Urothelium cell line (cell line): ENCODE results near the gene TMEM231.
"Not testable (repeated sequence)": the region's sequence is repeated elsewhere in the genome, so short reads cannot be mapped to it uniquely, and the experiment has no call there.

ENCODE experiments used
- DNase-seq: peaks from one replicate; pipeline ENCODE4 v3.0.0; 2011; ENCODE audit warnings: low spot score, mixed read lengths
- FAIRE-seq: peaks from 2 replicates; lab custom pipeline; 2011; peaks lifted over from hg19 to GRCh38; lab: Jason Lieb, UNC

TMEM231 gene

DNA sequence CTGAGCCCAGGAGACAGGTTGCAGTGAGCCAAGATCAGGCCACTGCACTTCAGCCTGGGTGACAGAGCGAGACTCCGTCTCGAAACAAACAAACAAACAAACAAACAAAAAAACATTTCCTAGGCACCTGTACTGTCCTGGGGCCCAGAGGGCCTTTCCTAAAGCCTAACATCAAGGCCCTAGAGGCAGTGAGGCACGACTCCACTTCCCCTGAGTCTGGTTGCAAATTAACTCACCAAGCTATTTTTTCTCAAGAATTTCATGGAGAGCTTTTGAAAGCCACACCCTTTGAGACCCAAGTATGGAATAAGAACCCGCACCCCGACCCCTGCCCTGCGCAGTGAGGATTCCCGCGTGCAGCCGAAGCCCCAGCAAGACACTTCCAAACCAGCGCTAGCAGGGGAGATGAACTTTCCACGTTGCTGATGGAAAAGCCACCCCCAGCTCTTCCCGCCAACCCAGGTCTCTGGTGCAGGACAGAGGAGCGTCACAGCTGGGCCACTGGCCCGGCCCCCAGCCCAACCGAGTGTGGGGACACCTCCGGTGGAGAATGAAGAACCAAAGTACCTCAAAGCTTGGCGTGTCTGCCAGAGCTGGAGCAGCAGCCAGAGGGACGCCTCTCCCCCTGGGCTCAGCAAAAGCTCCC is 21.4 kb downstream of the TMEM231 start:
- FAIRE-seq (no peak), DNase-seq (no peak)

DNA sequence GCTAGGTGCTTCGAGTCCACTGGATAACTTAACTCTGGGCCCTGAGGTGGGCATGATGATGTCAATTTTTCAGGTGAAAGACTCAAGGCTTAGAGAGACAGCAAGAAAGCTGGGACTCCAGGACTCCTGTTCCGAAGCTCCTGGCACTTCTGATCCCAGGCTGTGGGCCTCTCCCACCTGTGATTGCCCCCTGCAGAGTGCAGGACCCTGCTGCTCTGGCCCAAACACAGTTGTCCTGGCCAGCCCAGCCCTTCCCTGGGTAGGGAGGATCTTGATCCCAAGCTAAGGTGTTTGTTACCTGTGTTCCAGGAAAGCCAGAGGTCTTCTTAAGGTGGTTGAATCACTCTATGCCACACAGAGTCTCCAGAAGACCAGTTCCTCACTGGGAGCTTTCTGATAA is 23.3 kb downstream of the TMEM231 start:
- DNase-seq (no peak), FAIRE-seq (no peak)

DNA sequence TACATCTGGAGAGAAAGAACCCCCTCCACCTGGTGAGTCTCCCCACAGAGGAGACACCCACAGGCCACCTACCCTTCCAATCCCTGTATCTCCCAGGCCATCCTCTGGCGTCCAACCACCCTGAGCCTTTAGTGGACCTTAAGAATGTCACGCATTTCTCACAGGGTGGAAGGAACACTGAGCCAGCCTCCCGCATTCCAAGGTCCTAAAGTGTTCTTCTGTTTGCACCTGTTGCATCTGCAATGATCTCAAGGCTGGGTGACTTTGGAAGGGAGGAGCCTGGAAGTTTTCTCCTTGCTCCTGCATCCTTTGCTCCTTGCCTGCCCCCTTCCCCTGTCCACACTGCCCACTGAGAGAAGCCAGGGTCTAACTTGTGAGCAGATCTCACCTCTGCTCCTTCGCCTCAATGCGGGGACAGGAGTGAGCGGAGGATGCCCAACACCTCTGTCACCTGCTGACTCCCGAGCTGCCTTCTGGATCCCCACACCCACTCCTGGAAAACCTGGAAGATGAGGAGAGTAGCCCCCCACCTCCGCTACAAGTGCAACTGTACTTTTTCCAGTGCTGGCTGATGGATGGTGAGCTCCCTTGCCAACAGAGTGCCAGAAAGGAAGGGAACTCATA is 23.8 kb downstream of the TMEM231 start:
- DNase-seq (no peak), FAIRE-seq (no peak)

DNA sequence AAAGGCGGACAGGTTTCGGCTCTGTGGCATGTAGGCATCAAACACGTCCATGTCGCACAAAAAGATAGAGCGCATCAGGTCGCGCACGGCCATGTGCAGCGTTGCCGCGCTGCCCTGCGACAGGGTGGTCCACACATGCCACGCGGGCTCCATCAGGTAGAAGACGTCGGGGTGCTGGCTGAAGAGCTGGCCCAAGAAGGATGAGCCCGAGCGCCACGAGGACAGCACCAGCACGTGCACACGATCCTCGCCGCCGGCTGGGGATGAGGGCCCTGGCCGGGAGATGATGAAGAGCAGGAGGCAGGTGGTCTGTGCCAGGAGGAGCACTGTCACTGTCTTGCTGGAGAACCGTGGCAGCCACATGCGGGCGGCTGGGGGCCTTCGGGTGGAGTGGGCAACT is 26.1 kb downstream of the TMEM231 start:
- FAIRE-seq = no peak
- DNase-seq = no peak

DNA sequence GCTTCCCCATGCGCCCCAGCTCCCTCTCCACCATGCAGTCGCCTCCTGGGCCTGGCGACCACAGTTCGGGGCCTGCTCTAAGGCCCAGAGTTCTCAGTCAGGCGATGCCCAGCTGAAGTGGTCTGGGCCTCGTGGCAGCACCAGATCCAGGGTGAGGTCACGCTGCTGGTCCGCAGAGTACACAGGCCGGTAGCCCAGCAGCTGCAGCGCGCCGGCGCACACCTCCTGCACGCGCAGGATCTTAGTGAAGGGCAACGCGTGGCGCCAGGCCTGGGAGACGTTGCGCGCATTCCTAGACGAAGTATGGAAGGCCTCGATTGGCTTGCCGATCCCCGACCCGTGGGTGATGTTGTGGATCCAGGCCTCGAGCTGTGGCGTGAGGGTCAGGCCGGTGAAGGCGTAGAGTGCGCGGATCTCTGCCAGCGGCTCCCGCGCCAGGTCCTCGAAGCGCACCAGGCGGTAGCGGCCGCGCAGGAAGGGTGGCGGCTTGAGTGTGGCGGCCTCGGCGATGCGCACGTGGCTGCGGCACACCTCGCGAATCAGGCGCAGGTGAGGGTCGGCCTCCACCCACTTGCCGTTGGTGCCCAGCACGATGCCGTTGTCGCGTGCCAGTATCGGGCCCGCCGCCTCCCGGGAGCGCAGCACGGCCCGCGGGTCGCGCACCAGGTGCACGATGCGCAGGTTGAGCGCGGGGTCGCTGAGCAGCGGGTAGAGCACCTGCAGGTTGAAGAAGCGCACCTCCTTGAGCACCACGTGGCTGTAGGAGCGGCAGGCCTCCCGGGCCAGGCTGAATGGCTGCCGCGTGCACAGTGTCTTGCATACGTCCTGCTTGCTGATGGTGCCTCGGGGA is 26.8 kb downstream of the TMEM231 start:
- DNase-seq (no peak), FAIRE-seq (no peak)

DNA sequence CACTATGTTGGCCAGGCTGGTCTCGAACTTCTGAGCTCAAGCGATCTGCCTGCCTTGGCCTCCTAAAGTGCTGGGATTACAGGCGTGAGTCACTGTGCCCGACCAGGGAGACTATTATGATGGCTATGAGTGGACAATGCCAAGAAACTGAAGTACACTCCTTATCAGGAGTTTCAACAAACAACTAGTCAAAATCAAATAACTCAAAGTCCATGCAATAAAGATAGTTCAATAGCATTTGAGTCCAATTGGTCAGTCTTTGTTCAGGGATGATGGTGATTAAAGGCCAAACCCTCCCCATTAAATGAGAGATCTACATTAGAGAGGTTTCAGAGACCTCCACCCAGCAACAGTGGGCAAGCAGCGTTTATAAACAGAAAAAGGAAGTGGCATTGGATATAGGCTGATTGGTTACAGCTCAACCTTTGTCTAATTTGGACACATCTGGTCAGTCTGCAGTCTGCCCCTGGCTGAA is 28.2 kb downstream of the TMEM231 start:
- no peak for DNase-seq
- no peak for FAIRE-seq

DNA sequence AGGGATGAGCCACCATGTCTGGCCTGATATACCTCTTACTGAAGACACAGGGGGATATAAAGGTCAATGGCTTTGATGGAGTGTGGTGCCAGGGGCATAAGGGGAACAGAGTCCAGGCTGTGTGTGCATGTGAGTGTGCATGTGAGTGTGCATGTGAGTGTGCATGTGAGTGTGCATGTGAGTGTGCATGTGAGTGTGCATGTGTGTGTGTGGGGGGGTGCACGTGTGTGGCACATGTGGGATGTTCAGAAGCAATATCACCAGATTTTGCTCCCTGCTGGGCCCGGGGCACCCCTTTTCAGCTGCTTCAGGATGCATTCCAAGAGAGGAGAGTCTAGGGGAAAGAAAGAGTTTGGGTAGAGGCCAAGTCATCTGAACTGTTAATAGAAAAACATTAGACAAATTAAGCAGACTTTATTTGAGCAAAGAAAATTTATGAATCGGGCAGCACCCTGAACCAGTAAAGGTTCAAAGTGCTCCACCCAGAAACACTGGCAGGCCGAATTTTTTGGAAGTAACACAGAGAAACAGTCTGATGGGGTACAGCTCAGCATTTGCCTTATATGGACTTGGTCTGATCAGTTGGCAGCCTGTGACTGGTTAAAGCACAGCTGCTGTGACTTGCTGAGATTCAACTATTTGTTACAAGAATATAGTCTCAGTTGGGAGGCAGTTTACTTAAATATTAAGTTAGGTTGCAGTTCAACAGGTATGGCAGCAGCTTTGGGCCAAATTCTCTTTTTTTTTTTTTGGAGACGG is 29.8 kb downstream of the TMEM231 start:
- FAIRE-seq (no peak), DNase-seq (no peak)

DNA sequence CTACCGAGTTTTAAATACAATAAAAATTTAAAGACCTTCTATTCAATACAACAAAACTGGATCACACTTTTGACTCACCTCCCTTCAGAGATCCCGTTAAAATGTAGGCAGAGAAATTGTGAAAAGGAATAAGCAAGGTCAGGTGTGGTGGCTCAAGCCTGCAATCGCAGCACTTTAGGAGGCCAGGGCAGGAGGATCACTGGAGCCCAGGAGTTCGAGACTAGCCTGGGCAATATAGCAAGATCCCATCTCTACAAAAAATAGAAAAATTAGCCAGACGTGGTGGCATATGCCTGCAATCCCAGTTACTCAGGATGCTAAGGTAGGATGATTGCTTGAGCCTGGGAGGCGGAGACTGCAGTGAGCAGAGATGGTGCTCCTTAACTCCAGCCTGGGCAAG is 36.9 kb downstream of the TMEM231 start:
- DNase-seq = no peak
- no peak for FAIRE-seq

DNA sequence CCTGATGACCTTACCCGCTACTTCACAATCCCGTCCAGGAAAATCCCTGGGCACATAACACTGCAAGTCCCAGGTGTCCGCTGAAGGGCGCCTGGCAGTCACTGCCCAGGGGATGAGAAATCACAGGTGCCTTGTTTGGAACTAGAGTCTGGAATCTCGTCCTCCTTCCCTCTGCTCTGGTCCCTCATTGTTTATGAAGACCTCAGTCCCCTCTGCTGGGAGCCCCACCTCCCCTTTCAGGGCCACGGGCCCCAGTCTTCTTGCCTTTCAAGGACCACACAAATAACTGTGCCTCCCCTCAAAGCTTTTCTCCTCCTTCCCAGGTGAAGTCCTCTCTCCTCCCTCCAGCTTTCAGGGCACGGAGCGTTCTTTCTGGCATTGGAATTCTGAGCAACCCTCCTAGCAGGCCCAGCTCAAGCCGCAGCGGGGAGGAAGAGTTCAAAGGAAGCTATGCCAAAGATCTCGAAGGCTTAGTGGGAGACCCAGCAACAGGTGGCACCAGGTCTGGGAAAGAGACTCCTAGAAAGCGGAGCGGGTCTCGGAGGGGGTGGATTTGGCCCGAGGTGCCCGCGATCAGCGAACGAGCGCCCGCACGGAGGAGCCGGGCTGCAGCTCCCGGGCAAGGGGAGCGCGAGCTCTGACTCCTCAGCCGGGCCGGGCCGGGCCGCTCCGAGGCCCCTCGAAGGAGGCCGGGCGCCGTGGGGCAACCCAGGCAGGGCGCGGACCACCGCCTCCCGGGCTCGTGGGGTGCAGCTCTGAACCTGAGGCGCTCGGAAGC is 39.7 kb downstream of the TMEM231 start:
- FAIRE-seq = peak; percentile 17
- DNase-seq = not testable (repeated sequence)

DNA sequence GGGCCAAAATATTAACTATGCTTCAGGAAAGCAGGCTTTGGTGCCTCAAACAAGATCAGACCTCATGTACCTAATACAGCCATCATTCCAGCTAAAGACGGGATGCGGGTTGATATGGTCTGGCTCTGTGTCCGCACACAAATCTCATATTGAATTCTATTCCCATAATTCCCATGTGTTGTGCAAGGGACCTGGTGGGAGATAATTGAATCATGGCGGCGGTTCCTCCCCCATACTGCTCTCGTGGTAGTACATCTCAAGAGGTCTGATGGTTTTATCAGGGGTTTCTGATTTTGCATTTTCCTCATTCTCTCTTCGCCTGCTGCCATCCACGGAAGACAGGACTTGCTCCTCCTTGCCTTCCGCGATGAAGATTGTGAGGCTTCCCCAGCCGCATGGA is 41.8 kb downstream of the TMEM231 start:
- no peak for FAIRE-seq

DNA sequence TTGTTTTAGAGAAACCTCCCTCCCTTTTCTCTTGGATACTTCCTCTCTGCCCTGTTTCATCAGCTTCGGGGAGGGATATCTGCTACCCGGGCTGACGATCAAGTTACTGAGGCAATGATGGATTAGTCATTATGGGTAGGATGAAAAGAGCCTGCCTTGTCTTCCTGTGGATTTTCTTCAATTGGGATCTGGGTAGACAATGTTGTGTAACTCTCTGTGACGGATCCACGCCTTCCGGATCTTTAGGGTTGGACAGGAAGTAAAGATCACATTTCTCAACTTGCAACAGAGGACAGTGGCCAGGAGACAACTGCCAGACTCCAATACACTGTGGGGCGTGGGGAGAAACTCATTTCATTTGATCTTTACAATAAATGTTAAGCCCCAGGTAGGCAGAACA is 49.5 kb downstream of the TMEM231 start:
- DNase-seq (peak; percentile 64), FAIRE-seq (no peak)

More for the DNA sequence above, 41.8 kb downstream of the TMEM231 start:
- DNase-seq = no peak

DNA sequence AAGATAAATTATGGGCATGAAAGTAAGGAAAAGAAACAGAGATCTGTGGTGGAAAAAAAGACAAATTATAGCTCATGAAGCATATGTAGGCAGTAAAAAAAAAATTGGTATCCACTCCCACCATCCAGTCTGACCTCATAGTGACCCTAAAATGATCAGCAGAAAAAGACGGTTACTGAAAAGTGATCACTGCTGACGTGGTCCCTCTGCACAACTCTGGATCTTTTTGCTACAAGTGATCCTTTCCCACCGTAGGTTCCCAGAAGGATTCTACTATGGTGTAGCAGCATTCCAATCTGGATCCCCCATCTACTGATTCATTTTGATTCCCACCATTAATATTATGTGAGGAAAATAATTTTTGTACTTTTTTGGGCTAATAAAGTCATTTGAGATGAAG is 49.9 kb downstream of the TMEM231 start:
- no peak for DNase-seq
- FAIRE-seq = no peak

DNA sequence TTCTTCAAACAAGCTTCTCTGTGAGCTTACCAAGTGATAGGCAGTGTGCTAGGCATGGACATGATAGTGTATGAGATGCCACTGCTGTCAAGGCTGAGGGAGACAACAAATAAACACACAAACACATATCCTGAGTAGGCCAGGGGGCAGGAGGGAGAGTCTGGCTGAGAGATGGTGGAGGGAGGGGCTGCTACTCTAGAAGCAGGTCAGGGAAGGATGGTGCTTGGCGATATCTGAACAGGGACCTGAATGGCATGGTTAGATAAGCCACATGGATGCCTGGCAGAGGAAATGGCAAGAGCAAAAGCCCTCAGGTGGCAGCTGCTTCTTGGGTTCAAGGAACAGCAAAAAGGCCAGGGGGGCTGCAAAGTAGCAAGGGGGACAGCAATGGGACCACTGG is 52.3 kb downstream of the TMEM231 start:
- DNase-seq (no peak), FAIRE-seq (no peak)

DNA sequence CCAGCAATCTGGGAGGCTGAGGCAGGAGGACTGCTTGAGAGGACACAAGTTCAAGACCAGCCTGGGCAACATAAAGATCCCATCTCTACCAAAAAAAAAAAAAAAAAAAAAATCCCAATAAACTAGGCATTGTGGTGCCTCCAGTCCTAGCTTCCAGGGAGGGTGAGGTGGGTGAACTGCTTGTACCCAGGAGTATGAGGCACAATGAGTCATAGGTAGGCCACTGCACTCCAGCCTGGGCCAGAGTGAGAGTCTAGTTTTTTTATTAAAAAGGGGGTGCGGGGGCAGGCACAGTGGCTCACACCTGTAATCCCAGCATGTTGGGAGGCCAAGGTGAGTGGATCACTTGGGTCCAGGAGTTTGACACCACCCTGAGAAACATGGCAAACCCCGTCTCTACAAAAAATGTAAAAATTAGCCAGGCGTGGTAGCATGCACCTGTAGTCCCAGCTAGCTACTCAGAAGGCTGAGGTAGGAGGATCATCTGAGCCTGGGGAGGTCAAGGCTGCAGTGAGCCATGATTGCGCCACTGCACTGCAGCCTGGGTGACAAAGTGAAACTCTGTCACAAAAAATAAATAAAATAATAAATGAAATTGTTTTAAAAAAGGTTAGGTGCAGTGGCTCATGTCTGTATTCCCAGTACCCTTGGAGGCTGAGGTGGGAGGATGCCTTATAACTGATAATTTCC is 53.0 kb downstream of the TMEM231 start:
- DNase-seq = no peak
- FAIRE-seq = no peak

DNA sequence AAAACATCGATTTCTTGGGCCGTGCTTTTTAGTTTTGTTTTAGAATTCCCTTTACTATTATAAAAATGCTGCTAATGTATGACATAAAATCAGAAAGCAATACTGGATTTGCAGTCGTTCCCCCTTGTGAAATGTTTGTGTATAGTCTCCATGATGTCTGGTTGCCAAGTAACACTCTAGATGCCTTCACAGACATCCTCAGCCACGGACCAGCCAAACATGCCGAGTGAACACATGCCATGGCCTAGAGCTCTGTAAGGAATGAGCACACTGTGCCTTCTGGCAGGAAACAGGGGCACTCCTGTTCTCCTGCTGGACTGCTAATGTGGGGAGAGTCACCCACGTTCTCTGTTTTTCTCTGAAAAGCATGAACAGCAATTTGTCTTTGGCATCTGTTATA is 54.2 kb downstream of the TMEM231 start:
- FAIRE-seq, DNase-seq: not testable (repeated sequence)

DNA sequence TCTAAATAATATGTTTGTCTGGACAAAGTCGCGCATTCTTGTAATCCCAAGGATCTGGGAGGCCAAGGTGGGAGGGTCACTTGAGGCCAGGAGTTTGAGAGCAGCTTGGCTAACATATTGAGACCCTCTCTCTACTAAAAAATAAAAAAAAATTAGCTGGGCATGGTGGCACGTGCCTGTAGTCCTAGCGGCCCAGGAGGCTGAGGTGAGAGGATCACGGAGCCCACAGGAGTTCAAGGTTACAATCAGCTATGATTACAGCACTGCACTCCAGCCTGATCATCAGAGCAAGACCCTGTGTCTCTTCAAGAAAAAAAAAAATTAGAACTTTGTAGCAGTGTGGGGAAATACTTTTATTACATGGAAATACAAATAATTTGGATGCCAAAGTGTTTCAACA is 54.7 kb downstream of the TMEM231 start:
- FAIRE-seq (no peak), DNase-seq (no peak)

DNA sequence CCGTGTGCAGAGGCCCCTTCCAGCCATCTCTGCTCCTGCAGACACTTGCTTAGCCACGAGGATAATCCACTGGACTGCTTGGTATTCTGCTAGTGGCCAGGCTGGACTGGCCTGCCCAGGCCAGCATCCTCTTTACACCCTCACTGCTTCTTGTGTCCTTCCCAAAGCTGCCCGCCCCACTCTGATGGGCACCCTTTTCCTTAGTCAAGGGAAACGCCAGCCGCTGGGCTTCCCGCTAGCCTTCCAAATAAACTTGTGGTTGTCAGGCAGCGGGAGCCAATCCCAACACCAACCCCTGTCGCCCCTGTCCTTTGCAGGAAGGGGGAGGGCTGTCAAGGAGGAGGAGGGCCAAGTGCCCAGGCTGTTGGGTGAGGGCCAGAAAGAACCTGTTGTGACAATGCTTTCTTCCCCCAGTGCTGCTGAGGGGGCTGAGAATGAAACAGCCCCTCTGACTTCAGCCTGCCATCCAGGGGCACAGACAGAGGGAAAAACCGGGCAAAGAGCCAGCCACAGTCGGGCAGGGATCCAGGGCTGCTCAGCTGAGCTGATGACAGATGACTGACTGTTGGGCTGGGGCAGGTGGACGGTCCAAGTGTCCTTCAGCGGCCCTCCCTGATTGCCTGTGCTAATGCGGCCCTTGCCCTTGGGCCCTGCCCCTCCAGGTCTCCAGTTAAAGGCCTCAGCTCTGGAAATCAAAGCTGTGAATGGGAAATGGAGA is 57.3 kb downstream of the TMEM231 start:
- not testable (repeated sequence) for DNase-seq
- peak; percentile 61 for FAIRE-seq

DNA sequence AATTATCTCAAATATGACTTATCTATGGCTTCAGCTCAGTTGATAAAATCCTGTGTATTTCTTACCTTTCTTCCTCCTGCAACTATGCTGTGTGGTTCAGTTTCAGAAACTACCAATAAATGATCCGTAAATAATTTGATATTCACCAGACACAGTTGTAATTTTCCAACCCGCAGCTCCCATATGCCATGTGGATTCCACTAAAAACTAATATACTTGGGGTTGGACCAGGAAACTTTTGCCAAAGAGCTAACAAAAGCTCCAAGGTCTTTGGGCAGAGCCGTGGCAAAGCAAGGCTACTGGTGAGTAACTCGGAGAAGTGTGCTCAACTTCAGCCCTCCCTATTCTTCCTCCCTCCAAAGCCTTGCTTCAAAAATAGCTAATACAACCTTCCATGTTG is 58.5 kb downstream of the TMEM231 start:
- no peak for FAIRE-seq

DNA sequence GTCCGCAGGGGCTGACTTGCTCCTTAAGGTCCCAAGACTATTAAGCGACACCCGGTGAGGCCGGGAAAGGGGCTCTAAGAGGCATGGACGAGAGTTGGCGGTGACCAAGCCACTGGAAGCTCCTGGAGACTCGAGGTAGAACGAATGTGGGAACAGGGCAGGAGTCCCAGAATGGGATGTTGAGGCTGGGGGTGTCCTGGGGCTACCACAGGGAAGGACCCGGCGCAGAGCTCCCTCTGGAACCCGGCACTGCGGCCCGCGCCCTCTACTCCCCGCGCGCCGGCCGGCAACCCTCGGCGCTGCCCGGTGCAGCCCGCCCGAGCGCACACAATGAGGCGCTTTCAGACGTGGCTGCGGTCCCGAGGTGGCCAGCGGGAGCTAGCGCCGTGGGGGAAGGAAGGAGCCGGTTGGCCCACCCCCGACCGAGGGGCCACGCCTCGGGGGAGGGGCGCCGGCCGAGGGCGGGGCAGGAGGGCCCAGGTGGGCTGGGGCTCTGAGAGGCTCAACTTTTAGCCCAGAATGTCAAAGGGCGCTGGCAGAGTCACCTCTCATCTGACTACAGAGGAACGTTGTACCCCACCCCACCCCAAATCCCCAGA is 60.9 kb downstream of the TMEM231 start, which contains the start of gene CHST6:
CHST6 (minus strand) TSS at position 366 of the 599 bp plus-strand sequence. CDS start 15,613 bp downstream, outside the sequence.
- DNase-seq (peak; percentile 90), FAIRE-seq (peak; percentile 27)

More for the DNA sequence above, 58.5 kb downstream of the TMEM231 start:
- no peak for DNase-seq
